HL-60 (cell line): ENCODE data around the gene TBC1D12.

Experiments
- GABPA ChIP-seq: IDR thresholded peaks from 2 replicates; pipeline ENCODE4 v1.6.1; 2012; ENCODE audit warnings: low read depth
- POLR2AphosphoS5 ChIP-seq: IDR thresholded peaks from 2 replicates; pipeline ENCODE4 v1.6.1; 2012; ENCODE audit warnings: low read depth
- SPI1 ChIP-seq: IDR thresholded peaks from 2 replicates; pipeline ENCODE4 v1.6.1; 2012; ENCODE audit warnings: low read depth, mild to moderate bottlenecking, borderline replicate concordance
- TF ChIP-seq, protein P1 (sequence below): IDR thresholded peaks from one replicate; pipeline ENCODE4 v1.5.1; 2011; ENCODE audit warnings: low read length, control low read depth, inconsistent platforms; ENCODE audit not compliant: insufficient read depth
- TF ChIP-seq, protein P2 (sequence below): IDR thresholded peaks from 2 replicates; pipeline ENCODE4 v1.6.1; 2012; ENCODE audit warnings: low read depth; ENCODE audit not compliant: insufficient replicate concordance

DNA sequence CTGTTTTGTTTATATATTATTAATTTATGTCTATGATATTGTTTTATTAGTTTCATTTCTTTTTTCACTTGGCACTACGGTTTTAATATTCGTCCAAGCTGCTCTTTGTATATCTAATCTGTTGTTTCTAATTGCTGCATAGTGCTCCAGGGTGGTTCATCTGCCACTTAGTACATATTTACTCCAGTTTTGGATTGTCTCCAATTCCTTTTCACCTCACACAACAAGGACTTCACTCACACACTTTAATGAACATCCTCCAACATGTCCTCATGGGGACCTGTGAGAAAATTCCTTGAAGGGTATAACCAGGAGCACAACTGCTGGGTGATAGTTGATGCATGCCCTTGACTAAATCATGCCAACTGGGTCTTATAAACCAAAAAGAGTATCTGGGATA, 25.5 kb upstream of the TBC1D12 start:
- TF ChIP-seq, protein P1, sequence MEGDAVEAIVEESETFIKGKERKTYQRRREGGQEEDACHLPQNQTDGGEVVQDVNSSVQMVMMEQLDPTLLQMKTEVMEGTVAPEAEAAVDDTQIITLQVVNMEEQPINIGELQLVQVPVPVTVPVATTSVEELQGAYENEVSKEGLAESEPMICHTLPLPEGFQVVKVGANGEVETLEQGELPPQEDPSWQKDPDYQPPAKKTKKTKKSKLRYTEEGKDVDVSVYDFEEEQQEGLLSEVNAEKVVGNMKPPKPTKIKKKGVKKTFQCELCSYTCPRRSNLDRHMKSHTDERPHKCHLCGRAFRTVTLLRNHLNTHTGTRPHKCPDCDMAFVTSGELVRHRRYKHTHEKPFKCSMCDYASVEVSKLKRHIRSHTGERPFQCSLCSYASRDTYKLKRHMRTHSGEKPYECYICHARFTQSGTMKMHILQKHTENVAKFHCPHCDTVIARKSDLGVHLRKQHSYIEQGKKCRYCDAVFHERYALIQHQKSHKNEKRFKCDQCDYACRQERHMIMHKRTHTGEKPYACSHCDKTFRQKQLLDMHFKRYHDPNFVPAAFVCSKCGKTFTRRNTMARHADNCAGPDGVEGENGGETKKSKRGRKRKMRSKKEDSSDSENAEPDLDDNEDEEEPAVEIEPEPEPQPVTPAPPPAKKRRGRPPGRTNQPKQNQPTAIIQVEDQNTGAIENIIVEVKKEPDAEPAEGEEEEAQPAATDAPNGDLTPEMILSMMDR = no peak
- TF ChIP-seq POLR2AphosphoS5 (no peak), SPI1 (no peak), GABPA (no peak)
- TF ChIP-seq, protein P2, sequence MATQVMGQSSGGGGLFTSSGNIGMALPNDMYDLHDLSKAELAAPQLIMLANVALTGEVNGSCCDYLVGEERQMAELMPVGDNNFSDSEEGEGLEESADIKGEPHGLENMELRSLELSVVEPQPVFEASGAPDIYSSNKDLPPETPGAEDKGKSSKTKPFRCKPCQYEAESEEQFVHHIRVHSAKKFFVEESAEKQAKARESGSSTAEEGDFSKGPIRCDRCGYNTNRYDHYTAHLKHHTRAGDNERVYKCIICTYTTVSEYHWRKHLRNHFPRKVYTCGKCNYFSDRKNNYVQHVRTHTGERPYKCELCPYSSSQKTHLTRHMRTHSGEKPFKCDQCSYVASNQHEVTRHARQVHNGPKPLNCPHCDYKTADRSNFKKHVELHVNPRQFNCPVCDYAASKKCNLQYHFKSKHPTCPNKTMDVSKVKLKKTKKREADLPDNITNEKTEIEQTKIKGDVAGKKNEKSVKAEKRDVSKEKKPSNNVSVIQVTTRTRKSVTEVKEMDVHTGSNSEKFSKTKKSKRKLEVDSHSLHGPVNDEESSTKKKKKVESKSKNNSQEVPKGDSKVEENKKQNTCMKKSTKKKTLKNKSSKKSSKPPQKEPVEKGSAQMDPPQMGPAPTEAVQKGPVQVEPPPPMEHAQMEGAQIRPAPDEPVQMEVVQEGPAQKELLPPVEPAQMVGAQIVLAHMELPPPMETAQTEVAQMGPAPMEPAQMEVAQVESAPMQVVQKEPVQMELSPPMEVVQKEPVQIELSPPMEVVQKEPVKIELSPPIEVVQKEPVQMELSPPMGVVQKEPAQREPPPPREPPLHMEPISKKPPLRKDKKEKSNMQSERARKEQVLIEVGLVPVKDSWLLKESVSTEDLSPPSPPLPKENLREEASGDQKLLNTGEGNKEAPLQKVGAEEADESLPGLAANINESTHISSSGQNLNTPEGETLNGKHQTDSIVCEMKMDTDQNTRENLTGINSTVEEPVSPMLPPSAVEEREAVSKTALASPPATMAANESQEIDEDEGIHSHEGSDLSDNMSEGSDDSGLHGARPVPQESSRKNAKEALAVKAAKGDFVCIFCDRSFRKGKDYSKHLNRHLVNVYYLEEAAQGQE = no peak
